AML-193 (cell line): ENCODE measurements around the gene CXCR6.
A peak's percentile ranks its signal among the peaks of the same experiment; 100 is the strongest.
"Not testable (repeated sequence)": the region's sequence is repeated elsewhere in the genome, so short reads cannot be mapped to it uniquely, and the experiment has no call there.

Experiments used
- DNase-seq, 2 experiments: peaks; one replicate each; lab custom pipeline; 2025; lab: John Stamatoyannopoulos, UW

The CXCR6 gene

GRCh38 chr3:45988804-45989203, 45.5 kb downstream of the CXCR6 start:
- DNase-seq: no peak

- no peak for DNase-seq
These were observed 46.9 kb downstream of the CXCR6 start for GRCh38 chr3:45990181-45990580.

GRCh38 chr3:45991341-45991740, 48.1 kb downstream of the CXCR6 start:
- no peak for DNase-seq

GRCh38 chr3:45992133-45992729, 49.0 kb downstream of the CXCR6 start:
- DNase-seq: no peak

GRCh38 chr3:45992821-45993221, 49.6 kb downstream of the CXCR6 start:
- peak in 1 of 2 experiments; percentile 14 for DNase-seq

- DNase-seq: no peak
These were observed 50.3 kb downstream of the CXCR6 start for GRCh38 chr3:45993421-45994027.

- DNase-seq: peak; percentile 30 to 40
These were observed 51.4 kb downstream of the CXCR6 start for GRCh38 chr3:45994419-45995235.

- DNase-seq: peak; percentile 89 to 94
These were observed 52.2 kb downstream of the CXCR6 start, which contains the start of gene FYCO1 for GRCh38 chr3:45995236-45996192. FYCO1 (minus strand) TSS chr3:45995824; CDS start chr3:45984910, 10,914 bp downstream.

GRCh38 chr3:45997499-45997898, 54.2 kb downstream of the CXCR6 start:
- DNase-seq: not testable (repeated sequence)

- DNase-seq: no peak
These were observed 54.7 kb downstream of the CXCR6 start for GRCh38 chr3:45997942-45998341.
